Measurements from ENCODE around the gene CHMP2B. TPM values are rescaled to one million over a fixed set of nuclear protein-coding genes. Genes with fewer than 3 reads are reported as not detected.

Gene CHMP2B
- total RNA-seq, 1 experiment from 2014 or later, result 49.4 TPM

DNA sequence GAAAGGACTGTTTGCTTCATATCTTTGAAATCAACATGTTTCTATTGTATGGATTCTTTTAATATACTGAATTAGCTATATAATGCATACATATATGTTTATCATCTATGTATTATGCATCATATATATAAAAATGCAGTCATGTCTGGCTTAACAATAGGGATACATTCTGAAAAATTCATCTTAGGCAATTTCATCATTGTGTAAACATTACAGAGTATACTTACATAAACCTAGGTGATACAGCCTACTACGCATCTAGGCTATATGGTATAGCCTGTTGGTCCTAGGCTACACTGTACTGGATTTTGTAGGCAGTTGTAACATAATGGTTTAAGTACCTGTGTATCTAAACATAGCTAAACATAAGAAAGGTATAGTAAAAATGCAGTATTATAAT lies 21.7 kb downstream of the CHMP2B start:
- peaks cover 67% of the 10 kb centered on the region for H3K36me3 ChIP-seq (ENCODE audit: low read depth, low read length)
- H3K4me3 ChIP-seq (ENCODE audit: low read length), result no peak overlapping the region
- TF ChIP-seq, protein P1, sequence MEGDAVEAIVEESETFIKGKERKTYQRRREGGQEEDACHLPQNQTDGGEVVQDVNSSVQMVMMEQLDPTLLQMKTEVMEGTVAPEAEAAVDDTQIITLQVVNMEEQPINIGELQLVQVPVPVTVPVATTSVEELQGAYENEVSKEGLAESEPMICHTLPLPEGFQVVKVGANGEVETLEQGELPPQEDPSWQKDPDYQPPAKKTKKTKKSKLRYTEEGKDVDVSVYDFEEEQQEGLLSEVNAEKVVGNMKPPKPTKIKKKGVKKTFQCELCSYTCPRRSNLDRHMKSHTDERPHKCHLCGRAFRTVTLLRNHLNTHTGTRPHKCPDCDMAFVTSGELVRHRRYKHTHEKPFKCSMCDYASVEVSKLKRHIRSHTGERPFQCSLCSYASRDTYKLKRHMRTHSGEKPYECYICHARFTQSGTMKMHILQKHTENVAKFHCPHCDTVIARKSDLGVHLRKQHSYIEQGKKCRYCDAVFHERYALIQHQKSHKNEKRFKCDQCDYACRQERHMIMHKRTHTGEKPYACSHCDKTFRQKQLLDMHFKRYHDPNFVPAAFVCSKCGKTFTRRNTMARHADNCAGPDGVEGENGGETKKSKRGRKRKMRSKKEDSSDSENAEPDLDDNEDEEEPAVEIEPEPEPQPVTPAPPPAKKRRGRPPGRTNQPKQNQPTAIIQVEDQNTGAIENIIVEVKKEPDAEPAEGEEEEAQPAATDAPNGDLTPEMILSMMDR (conservative IDR thresholded peaks at IDR 0.05; ENCODE audit: low read depth, low read length), result no peak
- TF ChIP-seq EZH2phosphoT487 (IDR thresholded peaks at IDR 0.05; ENCODE audit: borderline replicate concordance, low read length), result no peak
- TF ChIP-seq EZH2 (IDR thresholded peaks at IDR 0.05; ENCODE audit: low read length, unreplicated experiment), result no peak
- H2AFZ ChIP-seq (ENCODE audit: low read length), result no peak overlapping the region
- H4K20me1 ChIP-seq (ENCODE audit: low read length), result 0 out of 2 replicates have a peak, but pooled peaks cover 4% of the 10 kb centered on the region
- ChIA-PET CTCF (interaction anchor here (0.6 kb wide), 1 partner anchor 22 kb away, joined by 3 read pairs; no protein-coding TSS in a partner anchor), POLR2A (ENCODE audit: unreplicated experiment) (no interaction called here)
- H3K4me1 ChIP-seq (ENCODE audit: insufficient read depth, low read length), result peaks cover 30% of the 10 kb centered on the region
- intact Hi-C loops (cut with micrococcal nuclease), result loop anchor here (5.0 kb wide), 1 partner anchor 82 kb away; no protein-coding TSS in a partner anchor
- no peaks in the 10 kb centered on the region for H3F3A ChIP-seq (ENCODE audit: low read length, unreplicated experiment)
- no peak overlapping the region for H3K9ac ChIP-seq (ENCODE audit: low read length)
- ATAC-seq (peak; percentile 41), DNase-seq (peak; percentile 60)
- no TSS peak for BruUV-seq (replicated peaks)
- no peaks in the 10 kb centered on the region for H3K27me3 ChIP-seq (ENCODE audit: low read length)
- no peak overlapping the region for H3K4me2 ChIP-seq (ENCODE audit: low read length)
- peaks cover 21% of the 10 kb centered on the region for H3K79me2 ChIP-seq (ENCODE audit: low read length)
- no peaks in the 10 kb centered on the region for H3K9me3 ChIP-seq (ENCODE audit: low read length)
- no peaks in the 10 kb centered on the region for H3K9me2 ChIP-seq (replicated peaks; ENCODE audit: low read length)
- no peak overlapping the region for H3K27ac ChIP-seq (ENCODE audit: low read length)

DNA sequence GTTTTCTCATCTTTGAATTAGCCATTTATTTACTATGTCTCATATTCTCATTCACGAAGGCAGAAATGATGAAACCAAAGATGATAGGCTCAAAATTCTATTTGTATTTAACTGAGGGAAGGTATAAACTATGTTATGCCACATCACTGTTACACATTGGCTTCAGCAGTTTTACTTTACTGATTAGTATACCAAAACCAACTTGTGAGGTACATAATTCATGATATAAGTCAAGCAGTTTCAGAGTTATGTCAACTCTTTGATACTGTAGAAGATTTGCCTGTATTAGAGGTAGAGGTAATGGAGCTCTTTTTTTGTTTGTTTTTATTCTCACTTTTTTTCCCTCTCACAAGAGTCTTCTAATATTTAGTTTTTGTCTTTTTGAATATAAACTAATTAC lies 22.9 kb downstream of the CHMP2B start:
- BruUV-seq (replicated peaks), result no TSS peak
- Histone ChIP-seq H3K36me3 (ENCODE audit: low read depth, low read length) (peaks cover 73% of the 10 kb centered on the region), H3K9ac (ENCODE audit: low read length) (no peak overlapping the region), H3F3A (ENCODE audit: low read length, unreplicated experiment) (no peaks in the 10 kb centered on the region), H3K4me2 (ENCODE audit: low read length) (no peak overlapping the region), H4K20me1 (ENCODE audit: low read length) (0 out of 2 replicates have a peak, but pooled peaks cover 4% of the 10 kb centered on the region), H3K9me3 (ENCODE audit: low read length) (no peaks in the 10 kb centered on the region), H2AFZ (ENCODE audit: low read length) (no peak overlapping the region), H3K27ac (ENCODE audit: low read length) (no peak overlapping the region), H3K27me3 (ENCODE audit: low read length) (no peaks in the 10 kb centered on the region), H3K9me2 (replicated peaks; ENCODE audit: low read length) (no peaks in the 10 kb centered on the region), H3K4me1 (ENCODE audit: insufficient read depth, low read length) (peaks cover 30% of the 10 kb centered on the region), H3K4me3 (ENCODE audit: low read length) (no peak overlapping the region), H3K79me2 (ENCODE audit: low read length) (peaks cover 14% of the 10 kb centered on the region; the same call in 1 of the 2 replicates)
- CTCF ChIA-PET, result no interaction called here
- intact Hi-C loops (cut with micrococcal nuclease), result no loop called here
- POLR2A ChIA-PET (ENCODE audit: unreplicated experiment), result no interaction called here
- TF ChIP-seq, protein P1 (conservative IDR thresholded peaks at IDR 0.05; ENCODE audit: low read depth, low read length), result no peak
- no peak for TF ChIP-seq EZH2phosphoT487 (IDR thresholded peaks at IDR 0.05; ENCODE audit: borderline replicate concordance, low read length)
- no peak for TF ChIP-seq EZH2 (IDR thresholded peaks at IDR 0.05; ENCODE audit: low read length, unreplicated experiment)
- ATAC-seq, result no peak
- DNase-seq, result no peak

DNA sequence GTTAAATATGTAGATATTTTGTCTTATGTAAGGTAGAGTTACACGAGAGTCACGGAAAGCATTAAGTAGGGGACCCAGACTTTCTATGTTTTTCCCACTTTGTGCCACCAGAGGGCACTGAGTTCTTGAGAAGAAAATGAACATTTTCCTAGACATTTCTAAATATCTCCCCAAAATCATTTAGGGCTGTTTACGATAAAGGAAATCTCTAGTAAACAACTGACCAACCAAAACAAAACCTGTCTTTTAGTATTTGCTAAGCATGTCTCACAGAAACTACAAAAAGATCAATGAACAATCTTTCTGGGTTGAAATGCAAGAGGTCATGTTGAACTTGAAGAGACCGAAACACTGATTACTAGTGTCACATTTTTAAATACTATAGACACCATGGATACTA lies 33.2 kb downstream of the CHMP2B start:
- no TSS peak for BruUV-seq (replicated peaks)
- intact Hi-C loops (cut with micrococcal nuclease), result loop anchor here (1.0 to 10.0 kb wide), 6 partner anchors 37 to 920 kb away; no protein-coding TSS in a partner anchor
- Histone ChIP-seq H4K20me1 (ENCODE audit: low read length) (no peaks in the 10 kb centered on the region), H3K79me2 (ENCODE audit: low read length) (no peaks in the 10 kb centered on the region), H3K4me3 (ENCODE audit: low read length) (no peak overlapping the region), H3K9me2 (replicated peaks; ENCODE audit: low read length) (no peaks in the 10 kb centered on the region), H3K4me1 (ENCODE audit: insufficient read depth, low read length) (peaks cover 20% of the 10 kb centered on the region), H3K9me3 (ENCODE audit: low read length) (no peaks in the 10 kb centered on the region), H2AFZ (ENCODE audit: low read length) (peak overlapping the region; percentile 36; the same call in 1 of the 2 replicates), H3K27ac (ENCODE audit: low read length) (no peak overlapping the region), H3F3A (ENCODE audit: low read length, unreplicated experiment) (no peaks in the 10 kb centered on the region), H3K36me3 (ENCODE audit: low read depth, low read length) (peaks cover 4% of the 10 kb centered on the region; the same call in 1 of the 2 replicates), H3K4me2 (ENCODE audit: low read length) (0 out of 2 replicates have a peak overlapping the region, but pooled peaks have one; percentile 8), H3K9ac (ENCODE audit: low read length) (no peak overlapping the region), H3K27me3 (ENCODE audit: low read length) (no peaks in the 10 kb centered on the region)
- DNase-seq (peak; percentile 91), ATAC-seq (peak; percentile 63)
- ChIA-PET POLR2A (ENCODE audit: unreplicated experiment) (interaction anchor here (0.6 kb wide), 1 partner anchor 32 kb away, joined by 6 read pairs; no protein-coding TSS in a partner anchor), CTCF (interaction anchor here (0.7 to 1.4 kb wide), 3 partner anchors 27 to 745 kb away, joined by 4 to 5 read pairs (median 4); no protein-coding TSS in a partner anchor)
- TF ChIP-seq EZH2 (IDR thresholded peaks at IDR 0.05; ENCODE audit: low read length, unreplicated experiment) (no peak), EZH2phosphoT487 (IDR thresholded peaks at IDR 0.05; ENCODE audit: borderline replicate concordance, low read length) (no peak)
- TF ChIP-seq, protein P1 (conservative IDR thresholded peaks at IDR 0.05; ENCODE audit: low read depth, low read length), result peak; percentile 89

Measured in PC-3 (cell line).